ENCODE measurements around the gene HDAC3.

GRCh38 chr5:141677415-141677814 lies 40.8 kb upstream of the HDAC3 start:
- TF ChIP-seq POLR2A (IDR thresholded peaks at IDR 0.05) (no peak), EP300 (IDR thresholded peaks at IDR 0.05) (no peak)

Measured in ovary (tissue), 1 donor.